Measurements from ENCODE around the gene ALDH4A1. TPM values are rescaled to one million over a fixed set of nuclear protein-coding genes. Genes with fewer than 3 reads are reported as not detected.

The ALDH4A1 gene
- total RNA-seq, 1 donor from 2014 or later: 30.0 TPM

DNA sequence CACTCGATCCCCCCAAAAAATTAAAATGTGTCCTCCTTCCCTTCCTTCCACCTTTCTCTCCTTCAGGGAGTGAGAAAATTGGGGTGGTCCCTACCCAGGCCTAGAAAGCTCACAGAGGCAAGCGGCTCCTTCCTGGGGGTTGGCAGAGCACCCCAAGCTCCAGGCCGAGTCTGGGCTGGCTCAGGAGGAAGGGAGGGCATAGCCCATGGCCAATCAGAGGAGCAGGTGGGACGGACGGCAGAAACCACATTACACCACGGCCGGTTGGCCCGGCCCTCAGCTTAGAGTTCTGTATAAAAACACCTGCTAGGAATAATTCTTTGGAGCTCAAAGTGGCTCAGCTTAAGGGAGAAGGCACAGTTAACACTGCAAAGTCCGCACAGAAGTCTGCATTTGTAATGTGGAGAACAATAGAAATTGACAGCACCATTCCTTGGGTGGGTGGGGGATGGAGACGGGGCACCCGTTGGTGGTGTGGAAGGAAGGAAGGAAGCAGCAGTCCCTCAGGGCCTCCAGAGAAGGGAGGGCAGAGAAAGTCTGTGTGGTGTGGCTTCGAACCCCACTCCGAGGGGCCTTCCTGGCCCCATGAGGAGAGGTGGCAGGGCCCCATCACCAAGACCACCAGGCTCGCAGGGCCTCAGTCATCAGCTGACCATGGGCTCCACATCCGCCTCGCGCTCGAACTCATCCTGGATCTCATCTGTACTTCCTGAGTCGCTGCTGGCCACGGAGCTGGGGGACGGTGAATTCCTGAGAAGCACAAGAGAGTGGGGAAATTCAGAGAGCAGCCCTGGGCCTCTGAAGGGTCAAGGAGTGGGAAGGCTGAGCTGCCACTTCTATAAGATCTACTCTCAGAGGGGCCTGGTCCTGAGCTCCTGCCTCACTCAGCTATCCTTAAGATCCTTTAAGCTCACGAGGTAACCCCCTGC lies 5.8 kb upstream of the ALDH4A1 start:
- Mint-ChIP-seq H3K4me3 (ENCODE audit: low read depth) (no peak overlapping the region), H3K9me3 (ENCODE audit: low read depth) (no peaks in the 10 kb centered on the region), H3K27ac (no peak overlapping the region), H3K27me3 (no peaks in the 10 kb centered on the region), H3K36me3 (ENCODE audit: insufficient read depth) (peaks cover 7% of the 10 kb centered on the region), H3K4me1 (ENCODE audit: low read depth) (peaks cover 6% of the 10 kb centered on the region)
- DNase-seq (ENCODE audit: low spot score, unreplicated experiment): no peak
- TF ChIP-seq, protein P1, sequence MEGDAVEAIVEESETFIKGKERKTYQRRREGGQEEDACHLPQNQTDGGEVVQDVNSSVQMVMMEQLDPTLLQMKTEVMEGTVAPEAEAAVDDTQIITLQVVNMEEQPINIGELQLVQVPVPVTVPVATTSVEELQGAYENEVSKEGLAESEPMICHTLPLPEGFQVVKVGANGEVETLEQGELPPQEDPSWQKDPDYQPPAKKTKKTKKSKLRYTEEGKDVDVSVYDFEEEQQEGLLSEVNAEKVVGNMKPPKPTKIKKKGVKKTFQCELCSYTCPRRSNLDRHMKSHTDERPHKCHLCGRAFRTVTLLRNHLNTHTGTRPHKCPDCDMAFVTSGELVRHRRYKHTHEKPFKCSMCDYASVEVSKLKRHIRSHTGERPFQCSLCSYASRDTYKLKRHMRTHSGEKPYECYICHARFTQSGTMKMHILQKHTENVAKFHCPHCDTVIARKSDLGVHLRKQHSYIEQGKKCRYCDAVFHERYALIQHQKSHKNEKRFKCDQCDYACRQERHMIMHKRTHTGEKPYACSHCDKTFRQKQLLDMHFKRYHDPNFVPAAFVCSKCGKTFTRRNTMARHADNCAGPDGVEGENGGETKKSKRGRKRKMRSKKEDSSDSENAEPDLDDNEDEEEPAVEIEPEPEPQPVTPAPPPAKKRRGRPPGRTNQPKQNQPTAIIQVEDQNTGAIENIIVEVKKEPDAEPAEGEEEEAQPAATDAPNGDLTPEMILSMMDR (IDR thresholded peaks at IDR 0.05; ENCODE audit: unreplicated experiment): no peak

DNA sequence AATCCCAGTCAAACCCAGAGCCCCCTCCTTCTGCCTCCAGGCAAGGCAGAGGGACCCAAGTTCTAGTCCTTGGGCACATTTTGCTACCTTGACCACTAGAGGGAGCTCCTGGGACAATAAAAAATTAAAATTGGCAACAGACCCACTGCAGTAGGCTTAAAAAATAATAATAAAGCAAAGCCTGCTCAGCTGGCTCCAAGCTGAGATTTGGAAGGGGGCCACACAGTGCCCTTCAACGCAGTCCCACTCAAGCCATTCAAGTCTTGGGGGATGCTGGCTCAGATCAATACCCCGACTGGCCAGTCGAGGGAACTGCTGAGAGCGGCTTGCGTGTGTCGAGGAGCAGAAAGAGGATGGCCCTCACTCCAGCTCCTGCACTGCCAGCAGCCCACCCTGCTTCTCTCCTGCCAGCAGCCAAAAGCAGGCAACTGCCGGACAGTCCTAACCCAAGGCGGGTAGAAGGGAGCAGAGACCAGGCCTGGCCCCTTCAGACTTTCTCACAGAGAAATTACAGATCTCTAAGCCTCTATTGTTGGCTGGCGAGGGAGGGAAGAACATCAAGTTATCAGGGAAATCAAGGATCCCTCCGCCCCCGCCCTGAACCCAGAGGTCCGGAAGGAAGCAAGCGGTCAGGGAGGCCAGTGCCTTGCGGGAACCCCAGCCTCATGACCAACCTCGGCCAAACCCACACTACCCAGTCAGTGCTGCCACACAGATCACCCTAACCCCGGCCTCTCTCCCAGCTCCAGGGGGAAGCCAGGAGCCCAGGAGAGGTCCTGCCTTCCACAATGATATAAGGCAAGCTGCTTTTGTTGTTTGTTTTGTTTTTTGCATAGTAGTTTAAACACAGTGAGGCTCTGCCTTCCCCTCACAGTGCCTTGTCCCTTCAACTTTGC lies 4.9 kb upstream of the ALDH4A1 start:
- Mint-ChIP-seq H3K27me3 (no peaks in the 10 kb centered on the region), H3K27ac (peak overlapping the region; percentile 69), H3K4me3 (ENCODE audit: low read depth) (no peak overlapping the region), H3K4me1 (ENCODE audit: low read depth) (peaks cover 5% of the 10 kb centered on the region), H3K36me3 (ENCODE audit: insufficient read depth) (peaks cover 6% of the 10 kb centered on the region), H3K9me3 (ENCODE audit: low read depth) (no peaks in the 10 kb centered on the region)
- DNase-seq (ENCODE audit: low spot score, unreplicated experiment): peak; percentile 34
- TF ChIP-seq, protein P1 (IDR thresholded peaks at IDR 0.05; ENCODE audit: unreplicated experiment): peak; percentile 95

DNA sequence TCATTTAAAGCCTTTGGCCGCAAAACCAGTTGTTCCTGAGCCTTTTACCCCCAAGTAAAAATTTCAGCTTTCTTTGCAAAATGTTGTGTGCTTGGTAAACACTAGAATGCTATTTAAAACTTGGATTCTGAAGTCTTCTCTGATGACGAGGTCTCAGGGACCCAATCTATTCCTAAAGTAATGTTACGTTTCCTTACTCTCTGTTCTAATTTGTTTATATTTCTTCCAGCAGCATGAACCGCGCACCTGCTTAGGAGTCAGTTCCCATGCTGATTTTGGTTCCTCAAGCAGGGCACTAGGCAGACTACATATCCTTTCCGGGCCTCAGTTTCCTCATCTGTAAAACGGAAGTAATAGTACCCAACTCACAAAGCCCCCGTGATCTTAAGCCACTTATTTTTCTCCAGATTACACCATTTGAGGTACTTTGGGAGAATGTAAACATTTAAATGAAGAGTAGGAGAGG lies 969 bp upstream of the ALDH4A1 start:
- Mint-ChIP-seq H3K27ac (peak overlapping the region; percentile 100), H3K4me3 (ENCODE audit: low read depth) (peak overlapping the region; percentile 94), H3K4me1 (ENCODE audit: low read depth) (peaks cover 18% of the 10 kb centered on the region), H3K36me3 (ENCODE audit: insufficient read depth) (peaks cover 2% of the 10 kb centered on the region), H3K9me3 (ENCODE audit: low read depth) (no peaks in the 10 kb centered on the region), H3K27me3 (no peaks in the 10 kb centered on the region)
- TF ChIP-seq, protein P1 (IDR thresholded peaks at IDR 0.05; ENCODE audit: unreplicated experiment): no peak
- DNase-seq (ENCODE audit: low spot score, unreplicated experiment): no peak

DNA sequence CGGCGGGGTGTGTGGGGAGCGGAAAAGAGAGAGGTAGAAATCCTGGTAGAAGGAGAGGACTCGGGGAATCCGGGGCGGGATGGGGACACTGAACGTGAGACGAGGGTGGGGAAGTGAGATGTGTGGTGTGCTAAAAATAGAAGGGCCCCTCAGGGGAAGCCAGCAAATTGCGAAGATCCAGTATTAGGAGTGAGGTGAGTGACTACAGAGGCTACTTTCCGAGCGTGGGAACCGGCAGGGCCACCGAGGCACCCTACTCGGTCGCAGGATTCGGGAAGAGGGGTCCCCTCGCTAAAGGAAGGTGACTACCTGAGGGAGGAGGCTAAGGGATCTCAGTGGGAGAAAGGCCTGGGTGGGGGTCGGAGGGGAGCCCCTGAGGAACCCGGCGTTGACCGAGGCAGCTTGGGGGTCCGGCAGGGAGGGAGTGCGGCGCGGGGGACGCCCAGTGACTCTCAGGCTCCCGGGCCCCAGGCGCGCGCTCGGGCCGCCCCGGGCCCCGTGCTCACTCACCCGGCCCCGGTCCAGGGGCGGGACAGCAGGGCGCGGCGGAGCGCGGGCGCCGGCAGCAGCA lies 318 bp downstream of the ALDH4A1 start:
- TF ChIP-seq, protein P1 (IDR thresholded peaks at IDR 0.05; ENCODE audit: unreplicated experiment): no peak
- Mint-ChIP-seq H3K9me3 (ENCODE audit: low read depth) (no peaks in the 10 kb centered on the region), H3K27me3 (no peaks in the 10 kb centered on the region), H3K4me1 (ENCODE audit: low read depth) (peaks cover 18% of the 10 kb centered on the region), H3K27ac (peak overlapping the region; percentile 100), H3K4me3 (ENCODE audit: low read depth) (peak overlapping the region; percentile 94), H3K36me3 (ENCODE audit: insufficient read depth) (peaks cover 3% of the 10 kb centered on the region)
- DNase-seq (ENCODE audit: low spot score, unreplicated experiment): peak; percentile 16
